PFSK-1 (cell line): Measurements from ENCODE around the gene PTGDS.

ENCODE experiments used
- POLR2AphosphoS5 ChIP-seq: IDR thresholded peaks from 2 replicates; pipeline ENCODE4 v1.6.1; 2012; ENCODE audit warnings: low read depth, mild to moderate bottlenecking, control low read depth, low read length, moderate library complexity
- SIN3A ChIP-seq: IDR thresholded peaks from 2 replicates; pipeline ENCODE4 v1.6.1; 2012; ENCODE audit warnings: mild to moderate bottlenecking, low read length, moderate library complexity, borderline replicate concordance; ENCODE audit not compliant: insufficient read depth
- TAF1 ChIP-seq: IDR thresholded peaks from 2 replicates; pipeline ENCODE4 v1.6.1; 2012; ENCODE audit warnings: low read length, control low read depth, borderline replicate concordance; ENCODE audit not compliant: insufficient read depth
- TF ChIP-seq, protein P1 (sequence below), 2 experiments: IDR thresholded peaks; 2 replicates each; pipeline versions ENCODE4 v1.6.1 to v1.8.0; 2011 to 2012; ENCODE audit warnings: low read depth in 2 of 2, low read length in 2 of 2, control low read depth in 1 of 2, inconsistent platforms in 1 of 2, mild to moderate bottlenecking in 1 of 2, moderate library complexity in 1 of 2; ENCODE audit not compliant: insufficient read depth in 1 of 2

DNA sequence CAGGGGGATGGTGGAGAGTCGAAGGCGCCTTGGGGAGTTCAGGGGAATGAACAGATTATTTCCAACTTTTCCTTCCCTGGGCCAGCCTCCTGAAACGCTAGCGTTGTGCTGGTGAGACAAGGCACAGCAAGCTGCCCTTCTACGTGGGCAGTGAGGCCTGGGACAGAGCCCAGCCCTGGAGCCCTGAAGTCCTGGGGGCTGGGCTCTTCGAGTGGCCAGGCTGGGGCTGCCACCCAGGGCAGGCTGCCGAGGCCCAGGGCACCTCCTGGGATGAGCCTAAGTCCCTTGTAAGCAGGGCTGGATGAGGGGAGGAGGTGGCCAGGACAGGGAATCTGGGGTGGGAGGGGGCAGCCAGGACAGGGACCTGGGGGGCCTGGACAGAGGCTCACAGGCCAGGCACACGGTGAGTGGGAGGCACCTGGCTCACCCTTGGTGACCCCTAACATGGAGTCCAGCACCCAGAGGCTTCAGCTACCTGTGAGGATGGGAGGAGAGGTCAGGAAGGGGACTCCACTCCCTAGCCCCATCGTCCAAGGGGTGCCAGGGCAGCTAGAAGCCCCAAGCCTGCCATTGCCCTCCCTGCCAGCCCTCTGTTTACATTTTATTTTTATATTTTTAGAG, 26.5 kb upstream of the PTGDS start:
- TF ChIP-seq SIN3A (no peak), POLR2AphosphoS5 (no peak), TAF1 (no peak)
- TF ChIP-seq, protein P1, sequence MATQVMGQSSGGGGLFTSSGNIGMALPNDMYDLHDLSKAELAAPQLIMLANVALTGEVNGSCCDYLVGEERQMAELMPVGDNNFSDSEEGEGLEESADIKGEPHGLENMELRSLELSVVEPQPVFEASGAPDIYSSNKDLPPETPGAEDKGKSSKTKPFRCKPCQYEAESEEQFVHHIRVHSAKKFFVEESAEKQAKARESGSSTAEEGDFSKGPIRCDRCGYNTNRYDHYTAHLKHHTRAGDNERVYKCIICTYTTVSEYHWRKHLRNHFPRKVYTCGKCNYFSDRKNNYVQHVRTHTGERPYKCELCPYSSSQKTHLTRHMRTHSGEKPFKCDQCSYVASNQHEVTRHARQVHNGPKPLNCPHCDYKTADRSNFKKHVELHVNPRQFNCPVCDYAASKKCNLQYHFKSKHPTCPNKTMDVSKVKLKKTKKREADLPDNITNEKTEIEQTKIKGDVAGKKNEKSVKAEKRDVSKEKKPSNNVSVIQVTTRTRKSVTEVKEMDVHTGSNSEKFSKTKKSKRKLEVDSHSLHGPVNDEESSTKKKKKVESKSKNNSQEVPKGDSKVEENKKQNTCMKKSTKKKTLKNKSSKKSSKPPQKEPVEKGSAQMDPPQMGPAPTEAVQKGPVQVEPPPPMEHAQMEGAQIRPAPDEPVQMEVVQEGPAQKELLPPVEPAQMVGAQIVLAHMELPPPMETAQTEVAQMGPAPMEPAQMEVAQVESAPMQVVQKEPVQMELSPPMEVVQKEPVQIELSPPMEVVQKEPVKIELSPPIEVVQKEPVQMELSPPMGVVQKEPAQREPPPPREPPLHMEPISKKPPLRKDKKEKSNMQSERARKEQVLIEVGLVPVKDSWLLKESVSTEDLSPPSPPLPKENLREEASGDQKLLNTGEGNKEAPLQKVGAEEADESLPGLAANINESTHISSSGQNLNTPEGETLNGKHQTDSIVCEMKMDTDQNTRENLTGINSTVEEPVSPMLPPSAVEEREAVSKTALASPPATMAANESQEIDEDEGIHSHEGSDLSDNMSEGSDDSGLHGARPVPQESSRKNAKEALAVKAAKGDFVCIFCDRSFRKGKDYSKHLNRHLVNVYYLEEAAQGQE (IDR thresholded peaks at IDR 0.05; ENCODE audit: insufficient read depth in 1 of 2, low read depth in 2 of 2, low read length in 2 of 2), result no peak
